HG03175 (cell line): Measurements from ENCODE around the gene PRRG3.

ENCODE experiments used
- ATAC-seq: cut with Tn5 transposase; IDR thresholded peaks from one replicate; pipeline ENCODE4 v1.9.1; 2021; ENCODE audit warnings: mild to moderate bottlenecking, moderate library complexity; ENCODE audit not compliant: unreplicated experiment

Gene PRRG3

DNA sequence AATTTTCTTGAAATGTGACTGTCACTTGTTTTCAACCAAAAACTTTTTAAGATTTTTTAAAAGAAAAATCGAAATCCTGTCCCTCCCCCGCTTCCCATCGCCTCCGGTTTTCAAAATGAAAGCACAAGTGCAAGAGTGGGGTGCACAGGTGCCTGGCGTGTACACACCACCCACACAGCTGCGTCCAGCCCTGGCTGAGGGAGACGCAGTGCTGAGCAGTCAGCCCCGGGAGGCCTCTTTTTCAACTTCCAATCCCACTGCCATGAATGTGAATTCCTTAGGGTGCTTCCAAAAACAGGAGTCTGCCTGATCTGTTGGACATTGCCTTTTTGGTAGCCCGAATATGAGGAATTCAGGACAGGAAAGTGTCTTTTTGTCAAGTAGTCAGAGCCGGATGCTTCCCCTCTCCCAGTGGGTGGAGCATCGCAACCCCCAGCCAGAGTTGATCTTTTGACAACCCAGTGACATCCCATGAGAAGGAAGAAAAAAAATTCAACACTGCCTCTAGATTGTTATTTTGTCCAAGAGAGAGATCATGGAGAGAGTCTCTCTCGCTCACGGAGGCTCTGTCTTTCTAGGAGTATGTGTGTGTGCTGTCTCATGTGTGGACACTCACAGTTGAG lies 8.9 kb downstream of the PRRG3 start:
- no peak for ATAC-seq

- ATAC-seq = no peak
Measured at GRCh38 chrX:151708821-151709220, 13.6 kb downstream of the PRRG3 start.

- ATAC-seq = no peak
Measured at GRCh38 chrX:151710457-151710856, 15.2 kb downstream of the PRRG3 start.

GRCh38 chrX:151711154-151711553 lies 15.9 kb downstream of the PRRG3 start:
- ATAC-seq = no peak

- ATAC-seq = no peak
Measured at GRCh38 chrX:151711787-151712186, 16.5 kb downstream of the PRRG3 start.

DNA sequence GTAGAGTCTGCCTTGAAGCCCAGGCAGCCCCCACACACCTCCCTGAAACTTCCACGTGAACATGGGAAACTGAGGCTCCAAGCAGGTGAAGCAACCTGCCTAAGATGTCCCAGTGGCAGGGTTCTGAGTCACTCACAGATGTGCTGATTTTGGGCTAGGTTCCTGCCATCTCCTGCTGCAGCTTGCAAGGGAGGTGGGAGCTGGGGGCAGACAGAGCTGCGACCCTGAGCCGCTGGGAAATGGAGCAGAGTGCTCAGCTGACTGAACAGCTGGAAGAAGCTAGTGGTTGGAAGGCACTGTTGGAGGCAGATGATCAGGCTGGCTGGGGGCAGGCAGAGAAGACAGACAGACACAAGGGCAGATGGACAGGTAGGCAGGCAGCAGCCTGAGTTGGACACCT lies 17.0 kb downstream of the PRRG3 start:
- no peak for ATAC-seq

- ATAC-seq = no peak
Measured at GRCh38 chrX:151713849-151714248, 18.6 kb downstream of the PRRG3 start.

DNA sequence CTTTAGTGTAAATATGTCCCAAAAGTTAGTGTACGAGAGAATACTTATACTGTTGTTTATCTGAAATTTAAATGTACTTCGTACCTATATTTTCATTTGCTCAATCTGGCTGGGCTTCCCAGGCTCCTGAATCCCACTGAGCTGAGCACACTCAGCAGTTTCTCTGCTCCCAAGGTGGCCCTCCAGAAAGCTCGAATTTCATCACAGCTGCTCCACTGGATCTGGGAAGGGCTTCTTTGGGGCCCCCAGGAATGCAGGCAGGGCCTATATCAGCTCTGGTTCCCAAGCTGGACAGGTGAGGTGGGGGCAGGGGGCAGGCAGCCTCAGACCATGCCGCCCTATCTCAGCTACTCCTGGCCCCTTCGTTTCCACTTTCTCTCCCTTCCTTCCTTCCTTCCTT lies 19.1 kb downstream of the PRRG3 start:
- no peak for ATAC-seq

DNA sequence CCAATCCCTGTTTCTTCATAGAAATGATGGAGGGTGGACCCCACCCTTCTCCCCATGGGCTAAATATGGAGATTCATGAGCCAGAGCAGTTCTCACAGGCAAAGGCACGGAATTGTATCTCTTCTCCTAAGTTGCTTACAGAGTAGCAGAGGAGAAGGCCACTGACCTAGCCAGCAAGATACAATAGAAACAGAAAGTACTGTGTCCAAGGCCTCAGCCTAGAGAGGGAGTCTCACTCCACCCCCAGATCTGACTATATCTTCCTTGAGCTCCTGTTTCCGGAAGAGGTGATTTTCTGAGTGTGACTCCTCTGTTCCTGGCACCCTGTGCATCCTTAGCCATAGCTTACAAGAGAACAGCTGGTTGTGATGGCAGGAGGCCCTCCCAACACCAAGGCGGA lies 20.5 kb downstream of the PRRG3 start, which contains the start of gene FATE1:
TSS of gene FATE1 (plus strand) at position 284 of the 400 bp plus-strand sequence. CDS start at position 369, 85 bp downstream.
- ATAC-seq = no peak

GRCh38 chrX:151722241-151722846 lies 27.1 kb downstream of the PRRG3 start:
- ATAC-seq = no peak

DNA sequence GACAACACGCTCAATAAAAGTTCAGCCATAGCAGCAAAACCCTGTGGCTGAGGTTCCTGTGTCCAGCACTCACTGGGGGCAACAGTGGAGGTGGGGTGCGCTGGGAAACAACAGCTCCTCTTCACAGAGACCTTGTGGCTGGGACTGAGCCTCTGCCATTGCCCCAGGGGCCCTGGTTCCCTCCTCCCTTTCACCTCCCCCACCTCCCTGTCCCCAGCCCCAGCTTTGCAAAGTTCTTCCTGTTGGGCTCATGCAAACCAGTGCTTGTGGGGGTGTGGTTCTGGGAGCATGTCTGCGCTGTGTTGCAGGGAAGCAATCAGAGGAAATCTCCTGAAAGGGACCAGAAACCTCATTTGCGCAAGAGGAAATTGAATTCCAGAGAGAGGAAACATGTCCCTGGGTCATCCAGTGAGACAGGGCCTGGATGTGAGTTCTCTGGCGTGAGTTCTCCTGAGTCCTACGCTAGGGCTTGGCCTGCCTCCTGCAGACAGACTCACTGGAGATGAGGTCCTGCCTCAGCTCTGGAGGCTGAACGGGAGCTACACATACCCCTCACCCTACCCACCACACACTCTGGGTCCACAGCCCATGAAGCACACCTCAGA lies 28.0 kb downstream of the PRRG3 start:
- ATAC-seq = no peak

DNA sequence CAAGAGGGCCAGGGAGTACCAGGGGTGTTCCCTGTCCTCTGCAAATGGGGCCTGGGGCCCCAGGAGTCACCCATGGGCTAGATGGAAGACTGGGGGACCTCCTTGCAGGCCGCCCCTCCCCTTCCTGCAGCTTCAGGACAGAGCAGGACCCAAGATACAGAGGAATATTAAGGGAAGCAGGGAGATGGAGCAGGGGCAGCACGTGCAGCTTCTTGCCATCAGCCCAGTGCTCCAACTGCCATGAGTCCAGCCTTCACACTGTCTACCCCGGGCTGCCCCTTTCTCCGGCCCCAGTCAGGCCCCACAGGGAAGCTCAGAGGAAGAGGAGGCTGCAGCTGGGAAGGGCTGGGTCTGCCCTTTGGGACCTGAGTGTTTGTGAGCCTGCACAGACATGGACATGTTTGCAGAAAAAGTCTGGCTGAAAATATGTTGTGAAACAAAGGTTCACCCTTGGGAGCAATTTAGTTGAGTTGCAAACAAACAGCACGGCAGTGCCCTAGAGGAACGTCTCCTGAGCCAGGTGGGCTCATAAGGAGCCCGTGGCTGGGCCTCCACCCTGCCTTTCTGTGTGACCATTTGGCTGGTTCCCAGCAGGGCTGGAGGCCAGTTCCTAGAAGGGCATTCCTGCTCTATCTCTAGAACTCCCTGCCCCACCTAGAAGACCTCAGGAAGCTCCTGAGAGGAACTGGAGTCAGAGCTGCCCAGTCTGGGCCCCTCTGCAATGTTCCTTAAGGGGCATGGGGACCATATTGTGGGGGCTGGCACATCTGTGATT lies 29.5 kb downstream of the PRRG3 start:
- no peak for ATAC-seq

- no peak for ATAC-seq
Measured at GRCh38 chrX:151725338-151725614, 30.0 kb downstream of the PRRG3 start.

DNA sequence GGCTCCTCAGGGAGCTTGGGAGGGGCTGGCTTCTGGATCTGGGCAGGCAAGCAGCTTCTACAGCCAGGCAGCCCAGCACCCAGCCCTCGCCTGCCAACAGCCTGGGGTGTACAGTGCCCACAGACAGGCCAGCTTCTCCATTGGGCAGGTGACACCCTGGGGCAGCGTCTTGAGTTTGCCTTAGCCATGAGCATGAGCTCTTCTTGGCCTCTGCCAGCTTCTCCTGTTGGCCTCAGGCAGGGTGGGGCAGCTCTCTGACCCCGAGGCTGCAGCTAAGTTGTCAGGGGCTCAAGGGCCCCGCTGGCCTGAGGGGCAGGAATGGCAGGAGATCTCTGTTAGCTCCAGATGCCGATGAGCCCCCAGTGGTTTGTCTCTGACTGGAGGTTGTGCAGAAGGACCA lies 31.5 kb downstream of the PRRG3 start:
- ATAC-seq = no peak

DNA sequence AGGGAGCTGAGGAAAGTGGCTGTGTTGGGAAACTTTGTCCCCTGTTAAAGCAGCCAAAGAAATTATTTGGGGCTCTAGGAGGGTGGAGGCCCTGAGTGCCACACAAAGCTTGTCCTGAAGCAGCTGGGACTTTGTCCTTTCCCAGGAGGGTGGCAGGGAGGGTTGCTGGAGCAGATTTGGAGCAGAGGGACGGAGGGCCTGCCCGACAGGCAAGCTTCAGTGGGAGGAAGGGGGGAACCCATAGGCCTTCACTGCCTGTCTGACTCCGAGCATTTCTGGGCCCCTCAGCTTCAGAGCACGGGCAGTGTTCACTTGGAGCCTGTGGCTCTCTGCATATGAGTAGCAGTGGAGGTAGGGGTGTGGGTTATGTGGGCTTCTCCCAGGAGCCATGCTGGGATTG lies 32.1 kb downstream of the PRRG3 start:
- no peak for ATAC-seq

- no peak for ATAC-seq
Measured at GRCh38 chrX:151729056-151729725, 33.9 kb downstream of the PRRG3 start.

DNA sequence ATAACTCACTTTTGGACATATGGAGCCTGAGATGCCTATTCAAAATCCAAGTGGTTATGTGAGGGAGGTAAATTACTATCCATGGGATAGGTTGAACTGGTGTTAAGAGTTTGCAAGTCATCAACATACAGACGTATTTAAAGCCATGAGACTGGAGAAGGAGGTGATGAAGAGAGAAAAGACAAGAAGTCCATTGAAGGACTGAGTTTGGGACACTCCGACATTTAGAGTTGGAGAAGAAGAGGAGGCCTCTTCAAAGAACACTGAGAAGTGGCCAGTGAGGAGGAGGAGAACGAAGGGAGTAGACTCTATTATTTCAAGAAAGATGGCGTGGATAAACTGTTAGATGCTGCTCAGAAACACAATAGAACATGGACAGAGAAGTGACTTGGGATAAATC lies 39.2 kb downstream of the PRRG3 start, which contains the start of gene CNGA2:
TSS of gene CNGA2 (plus strand) at position 301 of the 400 bp plus-strand sequence. CDS start 3,738 bp downstream, outside the sequence.
- no peak for ATAC-seq

DNA sequence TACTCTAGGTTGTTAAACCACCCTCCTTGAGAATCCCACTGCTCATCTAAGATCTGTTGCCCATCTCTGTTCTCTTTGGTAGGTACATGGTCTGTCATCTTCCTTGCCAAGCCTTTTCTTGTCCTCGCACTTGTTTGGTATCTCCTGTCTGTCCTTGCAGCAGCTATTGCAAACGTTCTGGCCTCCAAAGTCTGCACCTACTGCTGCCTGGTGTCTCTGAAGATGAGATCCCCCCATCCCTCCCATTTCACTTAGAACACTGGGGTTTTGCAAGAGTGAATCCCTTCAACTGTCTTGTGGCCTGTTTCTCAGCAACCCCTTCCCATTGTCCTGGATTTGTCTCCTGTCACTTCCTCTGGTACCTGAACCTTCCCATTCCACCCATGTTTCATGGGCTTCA lies 40.0 kb downstream of the PRRG3 start:
- no peak for ATAC-seq

- ATAC-seq = no peak
Measured at GRCh38 chrX:151736685-151737084, 41.4 kb downstream of the PRRG3 start.

GRCh38 chrX:151737494-151737893 lies 42.2 kb downstream of the PRRG3 start:
- no peak for ATAC-seq

GRCh38 chrX:151738751-151739150 lies 43.5 kb downstream of the PRRG3 start:
- no peak for ATAC-seq
